A673 (cell line): ENCODE results near the gene WBP1L. TPM values are rescaled to one million over a fixed set of nuclear protein-coding genes. Genes with fewer than 3 reads are reported as not detected.

ENCODE experiments used
- BruUV-seq: library from RNA; stranded (reverse); fragments of 400-500 nt; replicated peaks from 2 replicates; lab custom pipeline; 2021; lab: Mats Ljungman, UMichigan
- CTCF ChIA-PET: fragments of 300-600 bp; sonication (Branson Sonifier 250); formaldehyde crosslinking; loops from one replicate; lab custom pipeline; 2022; ENCODE audit warnings: antibody characterized with exemption; lab: Charles Lee
- POLR2A ChIA-PET: fragments of 300-600 bp; sonication (Branson Sonifier 250); formaldehyde crosslinking; loops from one replicate; lab custom pipeline; 2022; ENCODE audit warnings: antibody characterized with exemption; ENCODE audit not compliant: low non-redundant PET; lab: Charles Lee
- DNase-seq: peaks from one replicate; pipeline ENCODE4 v3.0.0-alpha.2; 2015; ENCODE audit warnings: low spot score
- H3K27ac ChIP-seq: fragments of 200-600 bp; sonication (generic); 2 replicates; pipeline ENCODE4 v1.5.1; 2016; ENCODE audit warnings: mixed run types, low read depth, mild to moderate bottlenecking, mixed read lengths, antibody characterized with exemption, low read length; ENCODE audit not compliant: poor library complexity, severe bottlenecking
- H3K27me3 ChIP-seq: fragments of 200-600 bp; sonication (generic); replicated peaks from 2 replicates; pipeline ENCODE4 v1.6.1; 2017; ENCODE audit warnings: mixed run types, low read depth, mild to moderate bottlenecking, mixed read lengths, antibody characterized with exemption, low read length; ENCODE audit not compliant: insufficient read depth, poor library complexity
- H3K36me3 ChIP-seq: fragments of 200-600 bp; sonication (generic); 2 replicates; pipeline ENCODE4 v1.6.1; 2016; ENCODE audit warnings: mixed run types, mild to moderate bottlenecking, mixed read lengths, antibody characterized with exemption, low read length; ENCODE audit not compliant: insufficient read depth, poor library complexity, severe bottlenecking
- H3K4me1 ChIP-seq: fragments of 200-600 bp; sonication (generic); 2 replicates; pipeline ENCODE4 v1.6.1; 2017; ENCODE audit warnings: mixed run types, mild to moderate bottlenecking, mixed read lengths, antibody characterized with exemption, low read length; ENCODE audit not compliant: insufficient read depth, poor library complexity, severe bottlenecking
- H3K4me3 ChIP-seq: fragments of 200-600 bp; sonication (generic); 2 replicates; pipeline ENCODE4 v1.5.1; 2016; ENCODE audit warnings: low read depth, mixed run types, mild to moderate bottlenecking, mixed read lengths, low read length; ENCODE audit not compliant: poor library complexity, severe bottlenecking
- H3K9me3 ChIP-seq: fragments of 200-600 bp; sonication (generic); 2 replicates; pipeline ENCODE4 v1.6.1; 2016; ENCODE audit warnings: mixed run types, low read depth, mild to moderate bottlenecking, mixed read lengths, antibody characterized with exemption, low read length; ENCODE audit not compliant: poor library complexity, severe bottlenecking
- CTCF ChIP-seq: fragments of 300-800, 200-600 bp; sonication (generic); conservative IDR thresholded peaks from 2 replicates; pipeline ENCODE4 v1.5.1; 2017; ENCODE audit warnings: low read depth, mild to moderate bottlenecking, antibody characterized with exemption, low read length, moderate library complexity, mixed read lengths
- EZH2 ChIP-seq: fragments of 200-600 bp; sonication (generic); IDR thresholded peaks from 2 replicates; pipeline ENCODE4 v1.6.1; 2017; ENCODE audit warnings: borderline replicate concordance, low read depth, mild to moderate bottlenecking, mixed read lengths, antibody characterized with exemption, low read length; ENCODE audit not compliant: poor library complexity, severe bottlenecking
- intact Hi-C: fragments of 100-400 bp; cut with micrococcal nuclease; formaldehyde crosslinking; loops from one replicate; pipeline ENCODE4 v1.10.0; 2022; ENCODE audit not compliant: unreplicated experiment
- total RNA-seq: library from RNA; stranded (reverse); gene quantifications from 2 replicates; pipeline ENCODE4 v1.2.3, GENCODE V29; 2021

WBP1L gene
- total RNA-seq, 1 experiment from 2014 or later: 20.3 TPM

- no peak for TF ChIP-seq EZH2
- TF ChIP-seq CTCF: no peak
- BruUV-seq: no TSS peak
- Histone ChIP-seq H3K9me3 (no peaks in the 10 kb centered on the region), H3K4me1 (peaks cover 6% of the 10 kb centered on the region), H3K36me3 (peaks cover 31% of the 10 kb centered on the region), H3K27me3 (no peaks in the 10 kb centered on the region), H3K4me3 (no peak overlapping the region), H3K27ac (no peak overlapping the region)
- intact Hi-C loops: no loop called here
- POLR2A ChIA-PET: no interaction called here
- CTCF ChIA-PET: interaction anchor here (1.2 kb wide), 1 partner anchor 115 kb away, joined by 3 read pairs; no protein-coding TSS in a partner anchor
- no peak for DNase-seq
These were observed 44.9 kb upstream of the WBP1L start for GRCh38 chr10:102698894-102699293.

GRCh38 chr10:102701272-102701671 lies 42.5 kb upstream of the WBP1L start:
- CTCF ChIA-PET: no interaction called here
- peaks cover 6% of the 10 kb centered on the region for H3K4me1 ChIP-seq
- POLR2A ChIA-PET: no interaction called here

GRCh38 chr10:102701796-102702195 lies 42.0 kb upstream of the WBP1L start:
- no peak for DNase-seq
- Histone ChIP-seq H3K27ac (no peak overlapping the region), H3K9me3 (no peaks in the 10 kb centered on the region), H3K27me3 (no peaks in the 10 kb centered on the region), H3K4me1 (peaks cover 6% of the 10 kb centered on the region), H3K4me3 (no peak overlapping the region), H3K36me3 (peaks cover 28% of the 10 kb centered on the region)
- BruUV-seq: no TSS peak
- intact Hi-C loops: no loop called here
- no peak for TF ChIP-seq CTCF
- TF ChIP-seq EZH2: no peak
- ChIA-PET POLR2A (no interaction called here), CTCF (interaction anchor here (0.6 kb wide), 1 partner anchor 549 kb away, joined by 3 read pairs; no protein-coding TSS in a partner anchor)

More at GRCh38 chr10:102701272-102701671, 42.5 kb upstream of the WBP1L start:
- TF ChIP-seq EZH2: no peak
- no peak for TF ChIP-seq CTCF
- BruUV-seq: no TSS peak
- DNase-seq: peak; percentile 45
- Histone ChIP-seq H3K4me3 (no peak overlapping the region), H3K27ac (no peak overlapping the region), H3K27me3 (no peaks in the 10 kb centered on the region), H3K36me3 (peaks cover 33% of the 10 kb centered on the region), H3K9me3 (no peaks in the 10 kb centered on the region)
- intact Hi-C loops: no loop called here
